HG03066 (cell line): ENCODE data around the gene ZNF75A.

Experiments used
- ATAC-seq: cut with Tn5 transposase; IDR thresholded peaks from one replicate; pipeline ENCODE4 v1.9.1; 2021; ENCODE audit warnings: low read depth; ENCODE audit not compliant: unreplicated experiment

Gene ZNF75A

GRCh38 chr16:3283543-3284447 lies 21.5 kb upstream of the ZNF75A start:
- no peak for ATAC-seq

DNA sequence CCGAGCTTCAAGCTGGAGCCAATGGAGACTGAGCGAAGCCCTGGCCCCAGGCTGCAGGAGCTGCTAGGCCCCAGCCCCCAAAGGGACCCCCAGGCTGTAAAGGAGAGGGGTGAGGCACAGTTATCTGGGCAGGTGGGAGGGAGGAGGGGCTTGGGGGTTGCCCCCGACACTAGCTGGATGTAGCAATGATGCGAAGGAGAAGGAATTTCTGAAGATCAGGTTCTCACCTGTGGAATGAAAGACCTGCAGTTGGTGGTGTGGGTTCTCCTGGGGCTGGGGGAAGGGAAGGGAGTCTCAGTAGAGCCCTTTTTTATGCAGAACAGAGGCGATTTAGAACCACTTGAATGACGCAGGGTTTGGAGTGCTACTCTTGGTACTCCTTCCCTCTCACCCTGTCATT lies 20.2 kb upstream of the ZNF75A start:
- ATAC-seq, result no peak

GRCh38 chr16:3289998-3290673 lies 15.2 kb upstream of the ZNF75A start:
- ATAC-seq, result no peak

DNA sequence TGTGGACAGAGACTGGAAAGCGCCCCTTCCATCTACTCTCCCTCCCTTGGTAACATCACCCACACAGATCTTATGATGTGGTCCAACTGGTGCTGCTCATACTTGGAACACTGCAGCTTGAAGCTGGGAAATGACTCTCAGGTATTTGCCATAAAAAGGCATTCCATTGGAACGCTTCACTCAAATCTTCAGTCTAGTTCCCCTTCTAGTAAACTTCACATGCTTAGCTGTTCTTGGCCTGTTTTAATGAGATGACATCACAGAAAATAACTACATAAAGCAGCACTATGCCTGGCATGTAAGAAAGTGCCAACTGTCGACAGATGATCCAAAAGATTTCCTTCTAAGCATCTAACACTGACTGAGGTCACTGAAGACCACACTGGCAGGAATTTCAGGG lies 12.7 kb upstream of the ZNF75A start:
- ATAC-seq, result no peak

DNA sequence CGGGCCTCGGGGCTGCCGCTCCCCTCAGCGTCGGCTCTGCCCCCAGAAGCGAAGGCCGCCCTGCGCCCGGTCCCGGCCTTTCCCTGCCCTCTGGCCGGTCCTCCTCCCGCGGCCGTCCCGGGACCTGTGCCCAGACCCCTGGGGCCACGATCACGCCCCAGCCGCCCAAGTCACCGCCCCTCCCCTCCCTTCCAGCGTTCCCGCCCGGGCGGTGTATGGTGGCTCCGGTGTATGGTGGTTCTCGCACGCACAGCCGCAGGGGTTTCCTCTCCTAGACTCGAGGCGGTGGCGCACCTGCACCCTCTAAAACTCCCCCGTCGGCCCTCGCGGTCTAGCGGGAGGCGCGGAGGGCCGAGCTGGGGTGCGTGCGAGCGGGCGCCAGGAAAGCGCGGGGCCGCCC lies 10.1 kb upstream of the ZNF75A start:
- no peak for ATAC-seq

DNA sequence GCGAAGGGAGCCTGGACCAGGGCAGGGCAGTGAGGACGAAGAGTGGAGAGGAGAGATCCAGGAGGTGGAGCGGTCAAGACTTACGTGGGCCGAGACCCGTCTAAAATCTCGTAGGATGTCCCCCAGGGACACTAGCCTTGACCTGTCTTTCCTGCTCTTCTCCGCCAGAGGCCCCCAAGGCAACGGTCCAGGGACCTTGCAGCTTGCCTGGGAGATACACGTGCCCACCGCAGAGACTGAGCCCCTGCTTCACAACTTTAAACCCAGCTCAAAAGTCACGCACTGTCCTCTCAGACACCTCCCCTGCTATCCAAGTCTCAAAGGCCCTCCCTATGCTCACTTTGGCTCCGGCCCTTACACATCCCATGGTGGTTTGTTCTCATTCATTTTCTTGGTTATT lies 9.5 kb upstream of the ZNF75A start:
- ATAC-seq, result no peak

DNA sequence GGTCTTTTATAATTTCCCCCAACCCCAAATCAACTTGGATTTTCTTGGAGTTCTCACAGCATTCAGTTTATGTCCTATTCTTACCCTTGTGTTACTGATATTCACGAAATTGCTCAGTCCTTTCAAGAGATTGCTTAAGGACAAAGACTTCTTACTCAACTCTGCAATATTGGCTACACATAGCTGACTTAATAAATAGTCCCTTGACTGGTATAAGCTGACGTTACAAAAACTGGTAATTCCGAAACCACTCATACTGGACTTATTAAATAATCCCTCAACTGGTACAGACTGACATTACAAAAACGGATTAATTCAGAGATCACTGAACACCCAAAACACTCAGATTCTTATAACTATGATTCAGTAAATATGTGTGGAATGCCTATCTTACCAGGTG lies 927 bp upstream of the ZNF75A start:
- ATAC-seq, result no peak

- ATAC-seq, result no peak
These were observed 781 bp downstream of the ZNF75A start for GRCh38 chr16:3306078-3306477.

GRCh38 chr16:3311496-3311895 lies 6.2 kb downstream of the ZNF75A start:
- no peak for ATAC-seq

DNA sequence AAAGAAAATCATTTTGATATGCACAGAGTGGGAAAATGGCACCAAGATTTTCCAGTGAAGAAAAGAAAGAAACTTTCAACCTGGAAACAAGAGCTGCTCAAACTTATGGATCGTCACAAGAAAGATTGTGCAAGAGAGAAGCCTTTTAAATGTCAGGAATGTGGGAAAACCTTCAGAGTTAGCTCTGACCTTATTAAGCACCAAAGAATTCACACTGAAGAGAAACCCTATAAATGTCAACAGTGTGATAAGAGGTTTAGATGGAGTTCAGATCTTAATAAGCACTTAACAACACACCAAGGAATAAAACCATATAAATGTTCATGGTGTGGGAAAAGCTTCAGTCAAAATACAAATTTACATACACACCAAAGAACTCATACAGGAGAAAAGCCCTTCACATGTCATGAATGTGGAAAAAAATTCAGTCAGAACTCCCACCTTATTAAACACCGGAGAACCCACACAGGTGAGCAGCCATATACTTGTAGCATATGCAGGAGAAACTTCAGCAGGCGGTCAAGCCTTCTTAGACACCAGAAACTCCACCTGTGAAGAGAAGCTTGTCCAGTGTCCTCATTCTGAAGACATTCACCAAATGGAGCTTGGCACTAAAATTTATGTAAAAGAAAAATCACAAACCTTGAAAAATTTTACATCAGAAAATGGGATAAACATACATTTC lies 12.2 kb downstream of the ZNF75A start:
- ATAC-seq, result no peak

DNA sequence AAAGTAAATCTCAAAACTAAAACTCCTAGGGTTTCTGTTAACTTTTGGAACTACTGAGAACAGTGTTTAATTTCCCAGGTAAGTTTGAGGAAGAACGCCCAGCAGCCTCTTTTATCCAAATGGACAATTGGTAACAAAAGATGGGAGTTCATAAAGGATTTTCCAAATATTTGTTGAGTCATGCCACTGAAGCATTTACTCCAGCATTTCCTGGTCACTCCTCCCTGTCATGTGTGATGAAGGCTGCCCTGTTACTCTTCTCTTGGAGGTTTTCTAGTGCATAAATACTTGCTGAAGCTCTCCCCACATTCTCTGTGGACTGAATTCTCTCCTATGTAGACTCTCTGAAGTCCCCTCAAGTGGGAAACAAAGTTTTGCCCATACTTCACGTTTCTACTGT lies 16.5 kb downstream of the ZNF75A start:
- no peak for ATAC-seq

GRCh38 chr16:3327514-3327913 lies 22.2 kb downstream of the ZNF75A start:
- ATAC-seq, result no peak

DNA sequence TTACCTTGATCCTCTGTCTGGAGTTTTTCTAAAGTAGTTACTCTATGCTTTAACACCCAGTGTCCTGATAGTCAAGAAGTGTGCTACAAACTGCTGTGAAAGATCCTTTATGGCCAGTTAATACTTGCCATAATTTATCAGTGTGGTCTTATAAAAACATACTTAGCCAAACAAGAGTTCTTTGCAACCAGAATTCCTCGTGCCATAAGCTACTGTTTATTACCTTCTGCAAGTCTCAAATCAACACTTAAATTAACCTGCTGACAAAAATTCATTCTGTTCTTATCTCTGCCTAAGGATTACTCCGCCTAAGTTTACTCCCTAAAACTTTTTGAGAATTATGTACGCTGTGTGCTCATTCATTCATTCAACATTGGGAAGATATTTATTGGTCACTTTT lies 22.8 kb downstream of the ZNF75A start:
- no peak for ATAC-seq

GRCh38 chr16:3328643-3329042 lies 23.3 kb downstream of the ZNF75A start:
- no peak for ATAC-seq

DNA sequence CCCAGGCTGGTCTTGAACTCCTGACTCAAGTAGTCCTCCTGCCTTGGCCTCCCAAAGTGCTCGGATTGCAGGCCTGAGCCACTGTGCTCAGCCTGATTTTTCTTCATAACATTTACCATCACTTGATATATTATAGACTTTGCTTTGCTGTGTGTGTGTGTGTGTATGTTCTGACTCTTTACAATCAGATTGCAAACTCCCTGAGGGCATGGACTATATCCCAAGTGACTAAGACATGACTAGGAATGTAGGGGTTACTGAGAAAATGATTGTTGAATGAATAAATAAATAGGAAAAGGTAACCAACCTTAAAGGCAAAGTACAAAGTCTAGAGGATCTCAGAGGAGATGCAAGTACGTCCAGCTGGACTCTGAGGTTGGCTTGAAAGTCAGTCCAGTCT lies 40.7 kb downstream of the ZNF75A start:
- ATAC-seq, result no peak

GRCh38 chr16:3347586-3347985 lies 42.3 kb downstream of the ZNF75A start:
- no peak for ATAC-seq

GRCh38 chr16:3348547-3349167 lies 43.4 kb downstream of the ZNF75A start:
- no peak for ATAC-seq

DNA sequence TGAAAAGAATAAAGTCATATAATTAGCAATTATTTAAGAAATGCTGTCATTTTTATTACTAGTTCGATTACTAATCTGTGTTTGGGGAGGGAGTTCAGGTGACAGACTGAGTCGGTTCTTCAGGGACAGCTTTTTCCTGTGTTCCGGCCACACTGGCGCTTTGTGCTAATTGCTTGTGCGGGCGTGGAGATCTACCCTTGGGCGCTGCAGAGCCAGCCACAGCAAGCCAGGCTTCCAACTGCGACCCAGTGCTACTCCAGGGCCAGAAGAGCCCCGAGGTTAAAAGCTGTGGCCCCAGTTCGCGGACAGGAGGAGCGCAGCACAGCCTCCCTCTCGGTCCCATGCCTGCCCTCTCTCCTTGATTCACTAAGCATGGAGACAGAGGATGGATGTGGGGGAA lies 43.9 kb downstream of the ZNF75A start:
- no peak for ATAC-seq

GRCh38 chr16:3355589-3355988 lies 50.3 kb downstream of the ZNF75A start, which contains the start of gene OR2C1:
Gene OR2C1, plus strand, starts transcription at chr16:3355889. Its CDS starts 52 bp downstream, at chr16:3355941.
- no peak for ATAC-seq

DNA sequence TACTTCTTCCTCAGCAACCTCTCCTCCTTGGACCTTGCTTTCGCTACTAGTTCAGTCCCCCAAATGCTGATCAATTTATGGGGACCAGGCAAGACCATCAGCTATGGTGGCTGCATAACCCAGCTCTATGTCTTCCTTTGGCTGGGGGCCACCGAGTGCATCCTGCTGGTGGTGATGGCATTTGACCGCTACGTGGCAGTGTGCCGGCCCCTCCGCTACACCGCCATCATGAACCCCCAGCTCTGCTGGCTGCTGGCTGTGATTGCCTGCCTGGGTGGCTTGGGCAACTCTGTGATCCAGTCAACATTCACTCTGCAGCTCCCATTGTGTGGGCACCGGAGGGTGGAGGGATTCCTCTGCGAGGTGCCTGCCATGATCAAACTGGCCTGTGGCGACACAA lies 50.8 kb downstream of the ZNF75A start:
- ATAC-seq, result no peak

DNA sequence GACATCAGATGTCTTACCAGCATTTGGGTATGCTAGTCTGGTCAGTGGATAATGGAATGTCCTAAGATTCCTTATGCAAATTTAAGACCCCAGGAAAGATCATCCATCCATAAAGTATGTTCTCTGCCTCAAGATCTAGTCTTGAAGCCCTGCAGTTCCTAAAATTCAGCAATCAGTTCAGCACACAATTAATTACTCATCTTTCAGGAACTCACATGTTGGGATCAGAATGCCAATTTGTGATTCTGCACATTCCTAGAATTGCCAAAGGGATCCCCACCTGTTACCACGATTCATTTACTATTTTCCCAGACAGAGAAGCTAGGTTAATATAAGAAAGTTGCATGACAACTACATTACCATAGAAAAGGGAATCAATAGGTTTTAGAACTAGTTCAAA lies 53.6 kb downstream of the ZNF75A start:
- no peak for ATAC-seq
